Caki2 (cell line): ENCODE measurements around the gene MTM1. TPM values are rescaled to one million over a fixed set of nuclear protein-coding genes. Genes with fewer than 3 reads are reported as not detected.

Source experiments
- DNase-seq: peaks from one replicate; pipeline ENCODE4 v3.0.0-alpha.2; 2015; ENCODE audit warnings: low read depth
- in situ Hi-C: cut with HindIII; loops from 2 replicates; pipeline ENCODE4 v1.10.0; 2016; ENCODE audit warnings: low sequenced_read_pairs, low pct_unique_long_range_greater_than_20kb, mixed read lengths
- total RNA-seq: library from RNA; depleted of rRNA; stranded (reverse); fragments of >200 nt; shearing (Covaris generic); gene quantifications from 2 replicates; pipeline ENCODE4 v1.2.3, GENCODE V29; 2014; ENCODE audit warnings: low replicate concordance

The MTM1 gene
- total RNA-seq, 1 experiment from 2014 or later, result 5.1 TPM

GRCh38 chrX:150692831-150693724 lies 124.7 kb downstream of the MTM1 start, which contains the start of gene MTMR1:
Gene MTMR1 (plus strand): TSS chrX:150693396. CDS start chrX:150693531, 135 bp downstream.
- in situ Hi-C loops, result no loop called here
- peak; percentile 5 for DNase-seq

GRCh38 chrX:150693725-150694574 lies 125.5 kb downstream of the MTM1 start:
- DNase-seq, result peak; percentile 31
- in situ Hi-C loops, result no loop called here

GRCh38 chrX:150694738-150695410 lies 126.5 kb downstream of the MTM1 start:
- no peak for DNase-seq
- in situ Hi-C loops, result no loop called here

GRCh38 chrX:150696331-150696730 lies 127.9 kb downstream of the MTM1 start:
- DNase-seq, result no peak
- in situ Hi-C loops, result no loop called here

GRCh38 chrX:150696866-150697265 lies 128.4 kb downstream of the MTM1 start:
- in situ Hi-C loops, result no loop called here
- no peak for DNase-seq

- in situ Hi-C loops, result no loop called here
- no peak for DNase-seq
Measured at GRCh38 chrX:150697641-150698040, 129.2 kb downstream of the MTM1 start.

- no peak for DNase-seq
- in situ Hi-C loops, result no loop called here
Measured at GRCh38 chrX:150698981-150699380, 130.6 kb downstream of the MTM1 start.

- in situ Hi-C loops, result no loop called here
Measured at GRCh38 chrX:150700107-150700506, 131.7 kb downstream of the MTM1 start.

GRCh38 chrX:150701377-150701776 lies 133.0 kb downstream of the MTM1 start:
- DNase-seq, result no peak
- in situ Hi-C loops, result no loop called here

More at GRCh38 chrX:150700107-150700506, 131.7 kb downstream of the MTM1 start:
- DNase-seq, result no peak

- in situ Hi-C loops, result no loop called here
- no peak for DNase-seq
Measured at GRCh38 chrX:150702966-150703694, 134.7 kb downstream of the MTM1 start.

- in situ Hi-C loops, result no loop called here
- DNase-seq, result no peak
Measured at GRCh38 chrX:150703695-150703974, 135.2 kb downstream of the MTM1 start.

GRCh38 chrX:150704030-150704613 lies 135.7 kb downstream of the MTM1 start:
- in situ Hi-C loops, result no loop called here

GRCh38 chrX:150712619-150713018 lies 144.2 kb downstream of the MTM1 start:
- in situ Hi-C loops, result no loop called here
- DNase-seq, result no peak

More at GRCh38 chrX:150704030-150704613, 135.7 kb downstream of the MTM1 start:
- no peak for DNase-seq

GRCh38 chrX:150715184-150715583 lies 146.8 kb downstream of the MTM1 start:
- in situ Hi-C loops, result no loop called here
- no peak for DNase-seq

GRCh38 chrX:150719621-150720020 lies 151.2 kb downstream of the MTM1 start:
- in situ Hi-C loops, result no loop called here
- no peak for DNase-seq
